ENCODE data around the gene KANSL3.
A peak's percentile ranks its signal among the peaks of the same experiment; 100 is the strongest.
"Not testable (repeated sequence)": the region's sequence is repeated elsewhere in the genome, so short reads cannot be mapped to it uniquely, and the experiment has no call there.

The KANSL3 gene

DNA sequence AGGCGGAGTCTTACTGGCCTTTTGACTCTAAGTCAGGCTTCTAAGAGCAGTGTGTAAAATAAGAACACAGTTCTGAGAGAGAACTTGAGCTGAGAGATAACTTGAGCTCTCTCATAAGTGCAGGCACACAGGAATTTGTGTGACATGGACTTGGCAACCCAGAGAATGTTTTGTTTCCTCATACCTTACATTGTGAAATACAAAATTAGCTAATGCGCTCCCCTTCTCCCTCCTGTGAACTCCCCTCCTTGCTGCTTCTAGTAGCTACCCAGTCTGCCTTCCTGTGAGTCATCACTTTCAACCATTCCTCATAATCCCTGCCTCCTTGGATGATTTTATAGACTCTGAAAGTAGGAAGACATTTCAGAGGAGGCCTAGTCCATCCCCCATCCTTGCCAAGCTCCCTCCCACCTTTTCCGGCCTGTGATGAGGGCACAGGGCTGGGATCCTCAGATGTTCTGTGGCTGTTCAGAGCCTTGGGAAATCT lies 27.0 kb upstream of the KANSL3 start:
- no peak for DNase-seq
- Mint-ChIP-seq H3K27ac (peak overlapping the region; percentile 13), H3K4me1 (no peaks in the 10 kb centered on the region), H3K36me3 (no peaks in the 10 kb centered on the region), H3K9me3 (no peaks in the 10 kb centered on the region), H3K4me3 (no peak overlapping the region), H3K27me3 (peaks cover 37% of the 10 kb centered on the region)
- CTCF ChIA-PET = no interaction called here

DNA sequence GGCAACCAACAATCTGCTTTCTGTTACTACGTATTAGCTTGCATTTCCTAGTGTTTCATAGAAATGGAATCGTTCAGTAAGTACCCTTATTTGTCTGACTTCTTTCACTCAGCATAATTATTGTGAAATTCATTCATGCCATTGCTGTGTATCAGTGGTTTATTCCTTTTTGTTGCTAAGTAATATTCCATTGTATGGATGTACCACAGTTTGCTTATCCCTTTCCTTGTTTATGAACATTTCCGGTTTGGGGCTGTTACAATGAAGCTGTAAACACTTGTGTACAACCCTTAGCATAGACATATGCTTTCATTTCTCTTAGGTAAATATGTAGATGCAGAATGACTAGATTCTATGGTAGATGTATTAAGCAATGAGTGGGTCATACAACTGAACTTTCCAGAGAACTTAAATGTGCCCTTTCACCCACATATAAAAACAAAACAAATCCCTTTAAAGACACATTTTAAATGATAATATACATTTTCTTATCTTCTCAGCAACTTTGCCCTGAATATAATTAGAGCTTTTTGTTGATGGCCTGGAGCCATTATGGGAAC lies 26.3 kb upstream of the KANSL3 start:
- CTCF ChIA-PET = no interaction called here
- Mint-ChIP-seq H3K27ac (peak overlapping the region; percentile 13), H3K9me3 (no peaks in the 10 kb centered on the region), H3K4me3 (no peak overlapping the region), H3K4me1 (no peaks in the 10 kb centered on the region), H3K36me3 (no peaks in the 10 kb centered on the region), H3K27me3 (peaks cover 38% of the 10 kb centered on the region)
- no peak for DNase-seq

DNA sequence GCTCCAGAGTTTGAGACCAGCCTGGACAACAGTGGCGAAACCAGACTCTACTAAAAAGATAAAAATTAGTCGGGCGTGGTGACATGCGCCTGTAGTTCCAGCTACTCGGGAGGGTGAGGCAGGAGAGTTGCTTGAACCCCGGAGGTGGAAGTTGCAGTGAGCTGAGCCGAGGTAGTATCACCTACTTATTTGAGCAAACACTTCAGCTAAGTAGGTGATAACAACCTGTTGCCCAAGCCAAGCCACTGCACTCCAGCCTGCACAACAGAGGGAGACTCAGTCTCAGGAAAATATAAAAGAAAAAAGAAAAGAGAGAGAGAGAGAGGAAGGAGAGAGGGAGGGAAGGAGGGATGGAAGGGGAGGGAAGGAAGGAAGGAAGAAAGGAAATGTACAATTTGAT lies 25.7 kb upstream of the KANSL3 start:
- Mint-ChIP-seq H3K4me3 (no peak overlapping the region), H3K36me3 (no peaks in the 10 kb centered on the region), H3K9me3 (no peaks in the 10 kb centered on the region), H3K27me3 (peaks cover 36% of the 10 kb centered on the region), H3K27ac (no peak overlapping the region), H3K4me1 (no peaks in the 10 kb centered on the region)
- CTCF ChIA-PET = no interaction called here
- DNase-seq = no peak

- peaks cover 34% of the 10 kb centered on the region for H3K27me3 Mint-ChIP-seq
- no peak overlapping the region for H3K27ac Mint-ChIP-seq
- CTCF ChIA-PET = no interaction called here
- no peaks in the 10 kb centered on the region for H3K36me3 Mint-ChIP-seq
- DNase-seq = no peak
- H3K9me3 Mint-ChIP-seq = no peaks in the 10 kb centered on the region
- H3K4me3 Mint-ChIP-seq = no peak overlapping the region
- H3K4me1 Mint-ChIP-seq = no peaks in the 10 kb centered on the region
Observed at GRCh38 chr2:96663177-96663576, 25.1 kb upstream of the KANSL3 start.

DNA sequence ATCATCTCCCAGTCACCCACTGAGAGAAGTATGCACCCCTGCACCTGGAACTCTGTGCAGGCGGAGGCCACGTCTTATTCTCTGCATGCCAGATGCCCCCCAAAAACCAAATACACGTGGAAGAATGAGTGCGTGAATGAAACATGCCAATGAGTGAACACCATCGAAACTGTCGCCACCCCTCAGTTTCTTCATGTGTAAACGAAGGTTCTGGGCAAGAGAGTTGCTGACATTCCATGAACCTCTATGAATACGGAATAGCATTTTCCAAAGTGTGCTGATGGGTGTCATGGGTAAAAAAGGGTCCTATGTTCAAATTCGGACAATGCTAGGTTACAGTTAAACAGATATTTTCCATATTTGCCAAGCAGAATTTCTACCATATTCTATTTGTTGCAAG lies 24.2 kb upstream of the KANSL3 start:
- Mint-ChIP-seq H3K9me3 (no peaks in the 10 kb centered on the region), H3K27ac (no peak overlapping the region), H3K4me3 (no peak overlapping the region)

GRCh38 chr2:96661324-96661723 lies 23.2 kb upstream of the KANSL3 start:
- no peaks in the 10 kb centered on the region for H3K9me3 Mint-ChIP-seq
- no peak for DNase-seq
- no peaks in the 10 kb centered on the region for H3K4me1 Mint-ChIP-seq
- no peak overlapping the region for H3K27ac Mint-ChIP-seq
- CTCF ChIA-PET = no interaction called here
- H3K27me3 Mint-ChIP-seq = peaks cover 34% of the 10 kb centered on the region
- H3K36me3 Mint-ChIP-seq = no peaks in the 10 kb centered on the region
- H3K4me3 Mint-ChIP-seq = no peak overlapping the region

More for the DNA sequence above, 24.2 kb upstream of the KANSL3 start:
- peaks cover 34% of the 10 kb centered on the region for H3K27me3 Mint-ChIP-seq
- no peaks in the 10 kb centered on the region for H3K36me3 Mint-ChIP-seq
- CTCF ChIA-PET = no interaction called here
- H3K4me1 Mint-ChIP-seq = no peaks in the 10 kb centered on the region
- DNase-seq = no peak

- CTCF ChIA-PET = no interaction called here
- no peak for DNase-seq
- H3K4me1 Mint-ChIP-seq = no peaks in the 10 kb centered on the region
Observed at GRCh38 chr2:96656540-96656939, 18.4 kb upstream of the KANSL3 start.

GRCh38 chr2:96655526-96655925 lies 17.4 kb upstream of the KANSL3 start:
- no peak for DNase-seq
- peaks cover 27% of the 10 kb centered on the region for H3K27me3 Mint-ChIP-seq
- H3K27ac Mint-ChIP-seq = no peak overlapping the region
- CTCF ChIA-PET = no interaction called here
- H3K9me3 Mint-ChIP-seq = no peaks in the 10 kb centered on the region
- no peaks in the 10 kb centered on the region for H3K36me3 Mint-ChIP-seq
- no peak overlapping the region for H3K4me3 Mint-ChIP-seq
- H3K4me1 Mint-ChIP-seq = no peaks in the 10 kb centered on the region

More at GRCh38 chr2:96656540-96656939, 18.4 kb upstream of the KANSL3 start:
- H3K9me3 Mint-ChIP-seq = no peaks in the 10 kb centered on the region
- H3K36me3 Mint-ChIP-seq = no peaks in the 10 kb centered on the region
- no peak overlapping the region for H3K4me3 Mint-ChIP-seq
- peaks cover 22% of the 10 kb centered on the region for H3K27me3 Mint-ChIP-seq
- no peak overlapping the region for H3K27ac Mint-ChIP-seq

- H3K27me3 Mint-ChIP-seq = peaks cover 27% of the 10 kb centered on the region
- H3K4me3 Mint-ChIP-seq, DNase-seq, H3K4me1 Mint-ChIP-seq, H3K36me3 Mint-ChIP-seq, H3K9me3 Mint-ChIP-seq, H3K27ac Mint-ChIP-seq, CTCF ChIA-PET: not testable (repeated sequence)
Observed at GRCh38 chr2:96654791-96655190, 16.7 kb upstream of the KANSL3 start.

DNA sequence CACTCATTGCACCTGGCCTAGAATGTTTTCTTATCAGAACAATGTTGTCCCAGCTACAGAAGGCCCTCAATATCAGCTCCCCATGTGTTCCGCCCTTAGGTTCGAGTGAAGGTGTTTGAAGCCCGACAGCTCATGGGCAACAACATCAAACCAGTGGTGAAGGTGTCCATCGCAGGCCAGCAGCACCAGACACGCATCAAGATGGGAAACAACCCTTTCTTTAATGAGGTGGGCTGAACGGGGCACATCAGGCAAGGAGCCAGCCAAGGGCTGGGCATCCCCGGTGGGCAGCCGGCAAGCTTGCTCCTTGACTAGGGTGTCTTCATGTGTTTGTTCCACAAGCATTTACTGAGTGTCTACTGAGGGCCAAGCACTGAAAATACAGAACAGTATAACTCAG lies 13.7 kb upstream of the KANSL3 start:
- Mint-ChIP-seq H3K4me1 (no peaks in the 10 kb centered on the region), H3K27ac (no peak overlapping the region), H3K4me3 (no peak overlapping the region), H3K9me3 (no peaks in the 10 kb centered on the region), H3K36me3 (no peaks in the 10 kb centered on the region), H3K27me3 (peaks cover 33% of the 10 kb centered on the region)
- CTCF ChIA-PET = no interaction called here
- no peak for DNase-seq

- no peak overlapping the region for H3K27ac Mint-ChIP-seq
- peaks cover 48% of the 10 kb centered on the region for H3K27me3 Mint-ChIP-seq
- no peaks in the 10 kb centered on the region for H3K4me1 Mint-ChIP-seq
- H3K4me3 Mint-ChIP-seq = no peak overlapping the region
- no peaks in the 10 kb centered on the region for H3K36me3 Mint-ChIP-seq
- CTCF ChIA-PET = interaction anchor here (1.0 kb wide), 1 partner anchor 113 kb away, joined by 3 read pairs; no protein-coding TSS in a partner anchor
- no peaks in the 10 kb centered on the region for H3K9me3 Mint-ChIP-seq
- no peak for DNase-seq
Observed at GRCh38 chr2:96649342-96649741, 11.2 kb upstream of the KANSL3 start.

GRCh38 chr2:96648306-96648930 lies 10.3 kb upstream of the KANSL3 start:
- peaks cover 51% of the 10 kb centered on the region for H3K27me3 Mint-ChIP-seq
- no peak overlapping the region for H3K27ac Mint-ChIP-seq
- no peaks in the 10 kb centered on the region for H3K9me3 Mint-ChIP-seq
- no peak overlapping the region for H3K4me3 Mint-ChIP-seq
- no peaks in the 10 kb centered on the region for H3K36me3 Mint-ChIP-seq
- H3K4me1 Mint-ChIP-seq = no peaks in the 10 kb centered on the region
- CTCF ChIA-PET = no interaction called here
- no peak for DNase-seq

GRCh38 chr2:96647681-96648080 lies 9.6 kb upstream of the KANSL3 start:
- peaks cover 52% of the 10 kb centered on the region for H3K27me3 Mint-ChIP-seq
- CTCF ChIA-PET = no interaction called here

DNA sequence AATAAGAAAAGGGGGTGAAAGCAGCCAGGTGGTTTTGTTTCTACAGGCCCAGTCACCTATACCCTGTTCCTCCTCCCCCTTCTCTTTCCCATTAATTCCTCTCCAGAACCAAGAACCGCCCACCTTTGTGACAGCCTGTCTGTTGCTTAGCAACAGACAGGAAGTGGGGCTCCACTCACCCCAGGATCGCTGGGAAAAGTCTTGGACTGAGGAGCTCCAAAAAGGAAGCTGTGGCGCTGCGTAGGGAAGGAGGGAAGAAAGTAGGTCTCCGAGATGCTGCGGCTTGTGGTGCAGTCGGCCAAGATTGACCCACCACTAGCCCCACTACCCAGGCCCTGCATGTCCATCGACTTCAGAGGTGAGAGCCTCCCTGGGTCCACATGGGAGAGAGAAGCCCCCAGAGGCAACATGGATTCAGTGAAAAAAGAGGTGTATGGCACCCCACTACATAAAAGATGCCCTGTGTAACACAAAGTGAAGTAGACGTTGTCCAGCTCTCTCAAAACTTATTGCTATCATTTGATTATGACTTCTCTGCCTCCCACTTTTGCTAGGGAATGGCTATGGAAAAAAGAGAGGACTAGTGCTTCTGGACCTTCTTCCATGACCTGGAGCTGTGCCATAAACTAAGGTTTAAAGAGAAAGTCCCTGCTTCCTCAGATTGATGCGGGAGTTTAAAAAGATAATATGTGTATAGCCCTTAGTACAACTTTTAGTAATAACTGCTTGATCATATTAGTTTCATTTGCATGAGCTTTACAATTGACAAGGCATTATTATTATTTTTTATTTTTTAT lies 4.7 kb upstream of the KANSL3 start, which contains the start of gene FER1L5:
FER1L5 (plus strand) TSS at position 201 of the 797 bp plus-strand sequence; CDS start at position 274, 73 bp downstream.
- Mint-ChIP-seq H3K27me3 (peaks cover 65% of the 10 kb centered on the region), H3K4me3 (no peak within 1 kb of the TSS), H3K4me1 (peaks cover 9% of the 10 kb centered on the region), H3K27ac (peak within 1 kb of the TSS; percentile 37), H3K36me3 (no peaks in the 10 kb centered on the region), H3K9me3 (peaks cover 3% of the 10 kb centered on the region)
- CTCF ChIA-PET = no interaction called here
- DNase-seq = no peak

More at GRCh38 chr2:96647681-96648080, 9.6 kb upstream of the KANSL3 start:
- no peak for DNase-seq
- no peaks in the 10 kb centered on the region for H3K36me3 Mint-ChIP-seq
- no peaks in the 10 kb centered on the region for H3K9me3 Mint-ChIP-seq
- no peaks in the 10 kb centered on the region for H3K4me1 Mint-ChIP-seq
- H3K27ac Mint-ChIP-seq = no peak overlapping the region
- H3K4me3 Mint-ChIP-seq = no peak overlapping the region
